ENCODE results near the gene TBC1D8B.

TBC1D8B gene

GRCh38 chrX:106897259-106897658, 94.8 kb downstream of the TBC1D8B start:
- no peak for DNase-seq (ENCODE audit: low read depth in 4 of 4, low spot score in 1 of 4)

DNA sequence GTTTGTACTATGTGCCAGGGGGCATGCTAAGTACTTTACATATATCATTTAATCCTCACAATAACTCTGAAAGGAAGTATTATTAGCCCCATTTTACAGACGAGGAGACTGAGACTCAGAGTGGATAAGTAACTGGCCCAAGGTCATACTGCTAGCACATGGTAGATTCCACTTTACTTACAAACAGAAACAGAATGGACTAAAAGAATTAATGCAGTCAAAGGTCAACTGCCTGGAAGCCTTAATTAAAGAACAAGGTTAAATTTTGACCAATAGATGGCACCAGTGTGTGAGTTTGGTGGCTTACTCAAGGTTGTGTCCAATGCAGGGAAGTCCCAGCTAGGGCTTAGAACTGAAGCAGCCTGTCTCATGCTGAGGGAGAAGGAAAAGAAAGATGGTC, 96.0 kb downstream of the TBC1D8B start:
- DNase-seq (ENCODE audit: low read depth in 4 of 4, low spot score in 1 of 4) = no peak

- no peak for DNase-seq (ENCODE audit: low read depth in 4 of 4, low spot score in 1 of 4)
Measured at GRCh38 chrX:106899276-106899675, 96.8 kb downstream of the TBC1D8B start.

GRCh38 chrX:106899841-106900240, 97.4 kb downstream of the TBC1D8B start:
- DNase-seq (ENCODE audit: low read depth in 4 of 4, low spot score in 1 of 4) = no peak

DNA sequence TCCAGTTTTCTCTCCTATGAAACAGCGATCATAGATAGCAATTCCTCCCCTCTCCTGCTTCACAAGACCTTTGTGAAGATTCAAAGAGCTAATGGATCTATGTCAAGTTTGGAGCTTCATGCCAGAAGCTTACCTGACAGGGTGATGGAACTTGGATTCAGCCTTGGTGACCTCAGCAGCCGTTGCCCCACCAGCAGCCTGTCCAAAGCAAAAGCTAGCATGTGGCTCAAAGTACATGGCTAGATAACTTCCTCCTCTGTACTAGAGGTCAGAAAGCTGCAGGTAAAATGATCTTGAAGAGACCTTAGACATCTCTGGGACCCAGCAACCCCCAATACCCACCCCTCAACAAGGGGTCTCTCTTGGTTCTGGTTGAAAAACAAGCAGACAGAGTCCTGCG, 98.9 kb downstream of the TBC1D8B start:
- no peak for DNase-seq (ENCODE audit: low read depth in 4 of 4, low spot score in 1 of 4)

DNA sequence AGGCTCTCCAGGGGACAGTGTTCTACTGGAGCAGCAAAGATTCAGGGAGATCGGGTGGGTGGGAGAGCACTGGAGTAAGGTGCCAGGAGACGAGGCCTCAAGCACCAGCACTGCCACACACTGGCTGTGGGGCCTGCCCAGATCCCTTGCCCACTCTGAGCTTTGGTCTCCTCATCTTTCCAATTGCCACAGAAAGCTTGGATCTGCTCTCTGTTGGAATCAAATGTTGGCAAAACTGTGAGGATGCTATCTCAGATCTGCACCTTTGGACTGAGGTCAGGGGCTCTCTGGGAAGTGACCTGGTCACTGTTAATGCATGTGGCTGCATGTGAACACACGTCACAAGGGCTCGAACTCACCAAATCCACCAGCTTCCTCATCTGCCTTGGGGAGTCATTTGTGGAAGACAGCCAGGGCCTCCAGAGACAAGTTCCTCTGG, 99.3 kb downstream of the TBC1D8B start:
- no peak for DNase-seq (ENCODE audit: low read depth in 4 of 4, low spot score in 1 of 4)

GRCh38 chrX:106902684-106903083, 100.2 kb downstream of the TBC1D8B start:
- no peak for DNase-seq (ENCODE audit: low read depth in 4 of 4, low spot score in 1 of 4)

DNA sequence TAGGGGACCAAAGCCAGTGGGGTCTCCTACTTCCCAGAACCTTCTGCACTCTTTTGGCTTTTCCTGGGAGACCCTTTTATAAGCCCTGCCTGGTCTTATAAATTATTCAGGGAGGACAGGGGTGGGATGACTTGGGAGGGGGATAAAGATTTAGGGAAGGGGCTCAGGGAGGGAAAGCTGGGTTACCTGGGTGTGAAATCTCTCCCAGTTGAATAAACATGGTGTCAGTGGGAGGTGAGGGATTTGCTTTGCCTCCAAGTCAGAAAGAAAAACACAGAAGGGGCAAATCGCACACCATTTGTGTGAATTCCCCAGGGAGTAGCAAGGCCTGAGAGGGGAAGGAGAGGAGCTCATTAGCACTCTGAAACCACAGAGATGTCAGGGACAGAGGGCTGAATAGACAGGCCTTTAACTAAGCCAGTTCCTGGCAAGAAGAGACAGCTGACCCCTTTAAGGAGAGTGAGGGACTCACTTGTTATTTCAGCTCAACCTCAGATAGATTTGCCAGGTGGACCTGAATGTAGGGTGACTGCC, 100.9 kb downstream of the TBC1D8B start, which contains the start of gene RIPPLY1:
Gene RIPPLY1, minus strand, starts transcription at position 51 of the 534 bp plus-strand sequence. CDS start 54 bp downstream, outside the sequence.
- no peak for DNase-seq (ENCODE audit: low read depth in 4 of 4, low spot score in 1 of 4)

- DNase-seq (ENCODE audit: low read depth in 4 of 4, low spot score in 1 of 4) = no peak
Measured at GRCh38 chrX:106903856-106904528, 101.5 kb downstream of the TBC1D8B start.

DNA sequence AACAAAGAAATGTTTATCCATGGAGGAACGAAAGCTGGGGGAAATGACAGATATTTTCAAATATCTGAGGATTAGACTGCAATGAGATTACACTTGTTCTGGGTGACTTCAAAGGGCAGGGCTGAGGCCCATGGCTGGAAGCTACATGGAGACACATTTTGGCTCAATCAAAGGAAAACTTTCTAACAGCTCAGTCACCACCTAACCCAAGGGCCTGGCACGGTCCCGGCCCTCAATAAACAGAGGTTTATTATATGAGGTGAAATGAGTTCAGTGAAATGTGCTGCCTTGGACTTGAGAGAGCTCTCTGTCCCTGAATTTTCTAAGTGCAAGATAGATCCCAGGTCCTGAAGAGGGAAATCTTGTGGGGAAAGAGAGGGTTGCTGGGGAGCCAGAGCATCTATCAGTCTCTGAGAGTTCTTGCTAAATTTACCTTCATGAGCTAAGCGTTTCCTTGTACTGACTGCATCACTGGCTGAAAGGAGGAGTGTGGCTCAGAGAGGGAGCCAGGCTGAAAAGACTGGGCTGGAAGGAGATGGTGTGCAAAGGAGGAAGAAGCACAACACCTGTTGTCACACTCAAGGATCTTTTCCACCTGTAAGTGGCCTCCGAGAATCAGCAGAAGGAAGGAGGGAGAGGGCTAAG, 102.7 kb downstream of the TBC1D8B start:
- DNase-seq (ENCODE audit: low read depth in 4 of 4, low spot score in 1 of 4) = no peak

DNA sequence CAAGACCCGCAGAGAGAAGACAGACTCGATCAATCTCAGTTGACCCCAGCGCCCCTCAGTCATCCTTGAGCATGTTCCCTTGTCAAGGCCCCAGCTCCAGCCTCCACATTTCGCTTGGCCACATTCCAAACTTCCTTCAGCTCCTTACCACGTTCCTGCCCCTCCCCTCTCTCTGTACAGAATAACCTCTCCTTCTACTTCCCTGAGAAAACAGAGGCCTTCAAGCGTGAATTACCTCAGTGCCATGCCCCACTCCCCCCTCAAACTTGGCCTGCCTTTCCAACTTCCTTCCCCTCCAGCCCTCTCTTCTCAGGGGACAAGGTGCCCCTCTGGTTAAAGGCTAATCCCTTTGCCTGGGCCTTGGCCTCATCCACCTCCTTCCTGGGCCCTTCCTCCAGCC, 103.9 kb downstream of the TBC1D8B start:
- no peak for DNase-seq (ENCODE audit: low read depth in 4 of 4, low spot score in 1 of 4)

DNA sequence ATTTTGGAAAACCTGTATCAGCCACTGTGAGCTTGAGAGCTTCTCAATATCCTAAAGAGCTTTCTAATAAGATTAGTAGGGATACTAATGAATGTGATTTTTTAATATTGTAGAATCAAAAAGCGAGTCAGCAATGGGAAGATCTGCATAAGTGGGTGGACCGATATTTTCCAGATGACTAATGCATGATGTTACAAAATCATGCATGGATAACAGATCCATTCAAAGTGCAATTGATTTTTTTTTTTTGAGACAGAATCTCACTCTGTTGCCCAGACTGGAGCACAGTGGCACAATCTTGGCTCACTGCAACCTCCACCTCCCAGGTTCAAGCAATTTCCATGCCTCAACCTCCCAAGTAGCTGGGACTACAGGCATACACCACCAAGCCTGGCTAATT, 110.4 kb downstream of the TBC1D8B start:
- DNase-seq (ENCODE audit: low read depth in 4 of 4, low spot score in 1 of 4) = no peak

- no peak for DNase-seq (ENCODE audit: low read depth in 4 of 4, low spot score in 1 of 4)
Measured at GRCh38 chrX:106917830-106918500, 115.5 kb downstream of the TBC1D8B start.

- no peak for DNase-seq (ENCODE audit: low read depth in 4 of 4, low spot score in 1 of 4)
Measured at GRCh38 chrX:106919932-106920452, 117.5 kb downstream of the TBC1D8B start, which contains the start of gene CLDN2. CLDN2 (plus strand) TSS chrX:106920402; CDS start chrX:106928229, 7,827 bp downstream.

GRCh38 chrX:106921637-106922036, 119.2 kb downstream of the TBC1D8B start:
- DNase-seq (ENCODE audit: low read depth in 4 of 4, low spot score in 1 of 4) = no peak
